PC-9 (cell line): Measurements from ENCODE around the gene PCSK5. TPM values are rescaled to one million over a fixed set of nuclear protein-coding genes. Genes with fewer than 3 reads are reported as not detected.

ENCODE experiments used
- BruUV-seq: library from RNA; stranded (reverse); fragments of 400-500 nt; replicated peaks from 2 replicates; lab custom pipeline; 2021; lab: Mats Ljungman, UMichigan
- CTCF ChIA-PET: fragments of 300-600 bp; sonication (Branson Sonifier 250); formaldehyde crosslinking; loops from one replicate; lab custom pipeline; 2022; ENCODE audit warnings: antibody characterized with exemption; lab: Charles Lee
- POLR2A ChIA-PET: fragments of 300-600 bp; sonication (Branson Sonifier 250); formaldehyde crosslinking; loops from one replicate; lab custom pipeline; 2022; ENCODE audit warnings: antibody characterized with exemption; ENCODE audit not compliant: unreplicated experiment; lab: Charles Lee
- DNase-seq, 2 experiments: peaks; one replicate each; pipeline versions ENCODE4 v3.0.0 to v3.0.0-alpha.2; 2015 to 2022; ENCODE audit warnings: mixed read lengths in 1 of 2
- H2AFZ ChIP-seq: fragments of 200-600 bp; sonication (generic); 2 replicates; pipeline ENCODE4 v1.8.1; 2017; ENCODE audit warnings: antibody characterized with exemption
- H3F3A ChIP-seq: fragments of 200-600 bp; sonication (generic); 2 replicates; pipeline ENCODE4 v1.8.1; 2017; ENCODE audit warnings: antibody characterized with exemption, mild to moderate bottlenecking, low read depth; ENCODE audit not compliant: insufficient read depth
- H3K27ac ChIP-seq: fragments of 200-600 bp; sonication (generic); 2 replicates; pipeline ENCODE4 v1.6.1; 2016; ENCODE audit warnings: mixed run types
- H3K27me3 ChIP-seq: fragments of 200-600 bp; sonication (generic); 2 replicates; pipeline ENCODE4 v1.6.1; 2016; ENCODE audit warnings: low read depth, mixed run types; ENCODE audit not compliant: insufficient read depth
- H3K36me3 ChIP-seq: fragments of 200-600 bp; sonication (generic); 2 replicates; pipeline ENCODE4 v1.6.1; 2016; ENCODE audit warnings: low read depth, mixed run types
- H3K4me1 ChIP-seq: fragments of 200-600 bp; sonication (generic); replicated peaks from 2 replicates; pipeline ENCODE4 v1.6.1; 2016; ENCODE audit warnings: mixed run types; ENCODE audit not compliant: insufficient read depth
- H3K4me2 ChIP-seq: fragments of 200-600 bp; sonication (generic); 2 replicates; pipeline ENCODE4 v1.6.1; 2017; ENCODE audit warnings: mixed run types
- H3K4me3 ChIP-seq: fragments of 200-600 bp; sonication (generic); 2 replicates; pipeline ENCODE4 v1.6.1; 2016; ENCODE audit warnings: mixed run types
- H3K79me2 ChIP-seq: fragments of 200-600 bp; sonication (generic); 2 replicates; pipeline ENCODE4 v1.6.1; 2017; ENCODE audit warnings: low read depth, mixed run types
- H3K9me2 ChIP-seq: fragments of 200-600 bp; sonication (generic); 2 replicates; pipeline ENCODE4 v1.8.1; 2017; ENCODE audit warnings: mild to moderate bottlenecking; ENCODE audit not compliant: insufficient read depth
- H3K9me3 ChIP-seq: fragments of 200-600 bp; sonication (generic); 2 replicates; pipeline ENCODE4 v1.8.1; 2016; ENCODE audit warnings: low read depth; ENCODE audit not compliant: insufficient read depth
- H4K20me1 ChIP-seq: fragments of 200-600 bp; sonication (generic); 2 replicates; pipeline ENCODE4 v1.8.1; 2017; ENCODE audit not compliant: insufficient read depth
- EZH2 ChIP-seq: fragments of 200-600 bp; sonication (generic); IDR thresholded peaks from 2 replicates; pipeline ENCODE4 v1.8.0; 2017; ENCODE audit warnings: antibody characterized with exemption, low read depth
- intact Hi-C: fragments of 100-400 bp; cut with micrococcal nuclease; formaldehyde crosslinking; loops from one replicate; pipeline ENCODE4 v1.10.0; 2022; ENCODE audit not compliant: unreplicated experiment
- total RNA-seq: library from RNA; stranded (reverse); gene quantifications from 2 replicates; pipeline ENCODE4 v1.2.3, GENCODE V29; 2021
- TF ChIP-seq, protein P1 (sequence below): fragments of 200-600 bp; sonication (generic); conservative IDR thresholded peaks from 2 replicates; pipeline ENCODE4 v1.6.1; 2017; ENCODE audit warnings: mixed run types, antibody characterized with exemption, mild to moderate bottlenecking, moderate library complexity

PCSK5 gene
- total RNA-seq, 1 experiment from 2014 or later, result 8.2 TPM

DNA sequence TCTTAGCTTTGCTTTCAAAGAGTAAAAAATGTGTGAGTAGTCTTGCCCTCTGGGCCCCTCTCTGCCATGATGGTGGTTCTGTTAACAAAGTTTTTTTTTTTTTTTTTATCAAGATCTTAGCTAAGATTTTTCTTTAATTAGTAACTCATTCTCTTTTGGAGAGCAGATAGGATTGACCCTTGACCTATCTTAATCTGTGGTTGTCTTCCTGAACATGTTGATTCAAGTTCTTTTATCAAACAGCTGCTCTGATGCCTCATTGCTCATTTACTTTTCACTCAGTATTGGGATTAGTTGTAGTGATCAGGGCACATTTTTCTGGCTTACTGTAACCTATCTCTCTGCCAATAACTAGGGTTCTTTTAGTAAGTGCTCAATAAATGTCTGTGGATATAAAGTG, 106.3 kb downstream of the PCSK5 start:
- Histone ChIP-seq H3K4me1 (0 out of 2 replicates have a peak, but pooled peaks cover 15% of the 10 kb centered on the region), H3K27me3 (no peaks in the 10 kb centered on the region), H2AFZ (no peak overlapping the region), H3F3A (0 out of 2 replicates have a peak, but pooled peaks cover 3% of the 10 kb centered on the region), H3K79me2 (no peaks in the 10 kb centered on the region), H3K9me3 (no peaks in the 10 kb centered on the region), H3K9me2 (no peaks in the 10 kb centered on the region), H3K27ac (no peak overlapping the region), H3K4me3 (no peak overlapping the region), H4K20me1 (no peaks in the 10 kb centered on the region), H3K4me2 (no peak overlapping the region), H3K36me3 (no peaks in the 10 kb centered on the region)
- no peak for TF ChIP-seq EZH2
- TF ChIP-seq, protein P1, sequence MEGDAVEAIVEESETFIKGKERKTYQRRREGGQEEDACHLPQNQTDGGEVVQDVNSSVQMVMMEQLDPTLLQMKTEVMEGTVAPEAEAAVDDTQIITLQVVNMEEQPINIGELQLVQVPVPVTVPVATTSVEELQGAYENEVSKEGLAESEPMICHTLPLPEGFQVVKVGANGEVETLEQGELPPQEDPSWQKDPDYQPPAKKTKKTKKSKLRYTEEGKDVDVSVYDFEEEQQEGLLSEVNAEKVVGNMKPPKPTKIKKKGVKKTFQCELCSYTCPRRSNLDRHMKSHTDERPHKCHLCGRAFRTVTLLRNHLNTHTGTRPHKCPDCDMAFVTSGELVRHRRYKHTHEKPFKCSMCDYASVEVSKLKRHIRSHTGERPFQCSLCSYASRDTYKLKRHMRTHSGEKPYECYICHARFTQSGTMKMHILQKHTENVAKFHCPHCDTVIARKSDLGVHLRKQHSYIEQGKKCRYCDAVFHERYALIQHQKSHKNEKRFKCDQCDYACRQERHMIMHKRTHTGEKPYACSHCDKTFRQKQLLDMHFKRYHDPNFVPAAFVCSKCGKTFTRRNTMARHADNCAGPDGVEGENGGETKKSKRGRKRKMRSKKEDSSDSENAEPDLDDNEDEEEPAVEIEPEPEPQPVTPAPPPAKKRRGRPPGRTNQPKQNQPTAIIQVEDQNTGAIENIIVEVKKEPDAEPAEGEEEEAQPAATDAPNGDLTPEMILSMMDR, result no peak
- ChIA-PET POLR2A (no interaction called here), CTCF (interaction anchor here (0.6 kb wide), 1 partner anchor 400 kb away, joined by 5 read pairs; no protein-coding TSS in a partner anchor)
- no peak for DNase-seq
- intact Hi-C loops, result no loop called here
- no TSS peak for BruUV-seq

DNA sequence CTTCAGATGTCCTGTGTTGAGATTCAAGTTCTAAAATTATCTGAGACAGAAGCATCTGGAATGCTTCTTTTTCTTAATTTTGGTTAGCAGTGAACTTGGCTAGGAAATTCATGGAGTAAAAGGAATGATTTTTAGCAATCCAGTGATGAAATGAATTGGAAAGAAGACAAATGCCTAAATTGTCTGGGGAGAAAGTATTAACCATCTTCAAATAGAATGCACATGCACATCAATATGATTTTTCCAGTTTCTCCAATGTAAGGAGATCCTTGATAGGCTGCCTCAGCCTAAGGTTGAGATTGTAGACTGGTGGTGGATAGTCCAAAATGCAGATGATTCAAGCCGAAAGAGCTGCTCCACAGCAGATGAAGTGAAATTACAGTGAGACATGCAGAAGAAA, 106.7 kb downstream of the PCSK5 start:
- POLR2A ChIA-PET, result no interaction called here
- Histone ChIP-seq H3K9me3 (no peaks in the 10 kb centered on the region), H3K9me2 (no peaks in the 10 kb centered on the region), H3K4me1 (0 out of 2 replicates have a peak, but pooled peaks cover 15% of the 10 kb centered on the region), H3K4me3 (no peak overlapping the region), H3K27ac (no peak overlapping the region), H3F3A (no peaks in the 10 kb centered on the region), H4K20me1 (no peaks in the 10 kb centered on the region), H3K4me2 (no peak overlapping the region), H3K79me2 (no peaks in the 10 kb centered on the region), H2AFZ (no peak overlapping the region), H3K36me3 (no peaks in the 10 kb centered on the region), H3K27me3 (no peaks in the 10 kb centered on the region)
- CTCF ChIA-PET, result interaction anchor here (0.6 kb wide), 1 partner anchor 399 kb away, joined by 5 read pairs; no protein-coding TSS in a partner anchor
- intact Hi-C loops, result no loop called here
- TF ChIP-seq, protein P1, result no peak
- no peak for TF ChIP-seq EZH2
- no peak for DNase-seq
- no TSS peak for BruUV-seq

DNA sequence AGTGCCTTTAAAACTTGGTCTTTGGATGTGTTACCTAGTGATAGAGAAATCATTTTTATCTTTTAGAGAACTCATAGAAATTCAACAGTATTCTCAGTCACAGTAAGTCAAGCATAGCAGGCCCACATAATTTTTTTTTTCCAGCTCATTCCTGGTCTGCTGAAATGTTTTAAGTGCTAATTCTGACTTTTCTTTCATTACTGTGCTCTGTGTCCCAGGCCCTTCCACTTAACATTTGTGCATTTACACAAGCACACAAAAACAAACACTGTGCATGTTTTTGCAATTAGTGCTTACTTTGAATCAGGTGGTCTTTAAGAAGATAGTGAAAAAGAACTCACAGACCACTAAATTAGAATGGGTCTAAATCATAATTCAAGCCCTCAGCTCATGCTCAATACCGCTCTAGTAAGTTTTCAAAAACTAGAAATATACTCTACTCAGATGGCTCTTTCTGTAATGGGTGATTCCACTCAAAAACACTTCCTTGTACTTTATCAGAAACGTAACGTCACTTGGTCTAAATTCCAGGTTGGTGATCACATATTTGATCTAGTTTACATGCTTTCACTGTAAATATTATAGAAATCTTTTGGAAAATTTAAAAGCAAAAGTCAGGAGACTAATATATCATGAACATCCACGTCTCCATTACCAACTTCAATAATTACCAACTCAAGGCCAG, 107.8 kb downstream of the PCSK5 start:
- DNase-seq, result no peak
- Histone ChIP-seq H4K20me1 (no peaks in the 10 kb centered on the region), H3K79me2 (no peaks in the 10 kb centered on the region), H3K36me3 (no peaks in the 10 kb centered on the region), H2AFZ (no peak overlapping the region), H3K27me3 (no peaks in the 10 kb centered on the region), H3K4me1 (0 out of 2 replicates have a peak, but pooled peaks cover 8% of the 10 kb centered on the region), H3K4me3 (no peak overlapping the region), H3K27ac (no peak overlapping the region), H3F3A (no peaks in the 10 kb centered on the region), H3K9me2 (no peaks in the 10 kb centered on the region), H3K4me2 (no peak overlapping the region), H3K9me3 (no peaks in the 10 kb centered on the region)
- ChIA-PET CTCF (no interaction called here), POLR2A (no interaction called here)
- intact Hi-C loops, result no loop called here
- no peak for TF ChIP-seq EZH2
- TF ChIP-seq, protein P1, result no peak
- no TSS peak for BruUV-seq
